Measurements from ENCODE around the gene ABCF2.
A peak's percentile ranks its signal among the peaks of the same experiment; 100 is the strongest.

ABCF2 gene

GRCh38 chr7:151226875-151227782 is at the start of gene ABCF2:
Gene ABCF2 (minus strand): TSS chr7:151227205. CDS start chr7:151226458, 747 bp downstream.
- peak; percentile 100 for DNase-seq

DNA sequence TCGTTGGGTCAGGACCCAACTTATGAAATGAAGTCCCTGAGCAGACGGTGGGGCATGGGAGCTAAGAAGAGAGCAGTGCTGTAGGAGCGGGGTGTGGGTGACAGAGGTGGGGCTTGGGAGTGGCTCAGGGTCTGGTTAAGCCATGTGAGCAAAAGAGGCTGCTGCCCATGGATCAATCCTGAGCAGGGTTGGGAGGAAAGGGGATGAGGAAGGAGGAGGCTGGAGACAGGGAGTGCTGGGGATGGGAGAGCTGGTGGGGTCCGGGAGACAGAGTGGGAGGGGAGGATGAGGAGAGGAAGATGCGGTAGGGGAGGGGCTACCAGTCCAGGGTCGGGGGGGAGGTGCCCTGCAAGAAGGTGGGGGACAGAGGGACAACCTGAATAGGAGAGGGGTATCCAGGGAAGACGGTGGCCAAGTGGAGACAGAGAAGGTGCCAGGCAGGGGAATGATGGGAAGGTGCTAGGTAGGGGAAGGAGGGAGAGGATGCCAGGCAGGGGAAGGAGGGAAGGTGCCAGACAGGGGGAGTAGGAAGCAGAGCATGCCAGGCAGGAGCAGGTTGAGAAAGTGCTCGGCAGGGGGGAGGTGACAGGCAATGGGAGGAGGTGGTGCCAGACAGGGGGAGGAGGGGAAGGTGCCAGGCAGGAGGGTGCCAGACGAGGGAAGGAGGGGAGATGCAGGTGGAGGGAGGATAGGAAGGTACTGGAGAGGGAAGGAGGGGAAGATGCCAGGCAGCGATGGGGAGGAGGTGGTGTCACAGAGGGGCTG is 49.0 kb upstream of the ABCF2 start:
- DNase-seq: no peak

GRCh38 chr7:151274936-151275812 is 48.2 kb upstream of the ABCF2 start:
- DNase-seq: no peak

- no peak for DNase-seq
Measured at GRCh38 chr7:151274396-151274795, 47.4 kb upstream of the ABCF2 start.

DNA sequence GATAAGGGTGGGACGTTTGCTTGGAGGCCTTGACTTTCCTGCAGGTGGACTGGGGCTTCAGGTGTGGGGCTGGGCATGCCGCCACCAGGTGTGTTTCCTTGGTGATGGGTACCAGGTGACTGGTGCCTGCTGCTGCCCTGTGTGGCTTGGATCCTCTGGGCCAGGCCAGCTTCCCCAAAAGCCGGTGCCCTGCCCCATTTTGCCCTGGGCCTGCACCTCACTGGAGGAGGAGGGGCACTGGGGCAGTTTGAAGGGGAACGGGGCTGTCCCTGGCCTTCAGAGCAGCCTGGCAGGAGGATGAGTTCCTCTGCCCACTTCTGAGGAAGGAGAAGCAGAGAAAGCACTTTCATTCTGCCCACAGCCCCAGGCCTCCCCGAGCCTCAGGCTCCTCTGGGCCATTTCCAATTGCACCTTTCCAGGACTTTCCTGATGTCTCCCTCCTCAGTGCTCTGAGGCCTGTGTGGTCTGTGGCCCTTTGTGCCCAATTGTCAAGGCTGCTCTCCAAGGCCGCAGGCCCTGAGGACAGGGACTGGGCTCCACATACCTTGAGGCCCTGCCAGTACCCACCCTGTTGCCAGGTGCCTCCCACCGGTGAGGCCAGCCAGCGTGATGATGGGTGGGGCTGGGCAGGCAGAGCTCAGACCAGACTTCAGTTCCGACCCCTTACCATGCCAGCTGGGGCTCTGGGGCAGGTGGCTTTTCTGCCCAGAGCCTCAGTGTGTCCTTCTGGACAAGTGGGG is 46.8 kb upstream of the ABCF2 start:
- DNase-seq: no peak

- no peak for DNase-seq
Measured at GRCh38 chr7:151272877-151273276, 45.9 kb upstream of the ABCF2 start.

DNA sequence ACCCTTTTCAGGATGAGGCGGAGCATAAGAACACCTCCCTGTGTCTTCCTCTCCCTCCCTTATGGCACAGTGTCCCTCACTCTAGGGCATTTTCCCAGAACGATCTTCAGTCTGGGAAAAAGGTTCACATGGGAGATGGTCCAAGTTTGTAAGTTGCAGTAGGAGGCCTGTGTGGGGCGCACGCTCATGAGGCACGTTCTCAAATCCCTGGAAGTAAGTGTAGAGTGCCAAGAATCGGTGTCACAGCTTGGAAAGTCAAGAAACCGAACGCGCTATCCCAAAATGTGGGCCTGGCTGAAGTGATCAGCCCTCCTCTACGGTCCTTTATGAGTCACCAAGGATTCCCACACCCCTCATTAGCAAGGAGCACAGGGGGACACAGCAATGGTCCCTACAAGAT is 45.4 kb upstream of the ABCF2 start:
- no peak for DNase-seq

GRCh38 chr7:151271699-151272355 is 44.8 kb upstream of the ABCF2 start:
- no peak for DNase-seq

DNA sequence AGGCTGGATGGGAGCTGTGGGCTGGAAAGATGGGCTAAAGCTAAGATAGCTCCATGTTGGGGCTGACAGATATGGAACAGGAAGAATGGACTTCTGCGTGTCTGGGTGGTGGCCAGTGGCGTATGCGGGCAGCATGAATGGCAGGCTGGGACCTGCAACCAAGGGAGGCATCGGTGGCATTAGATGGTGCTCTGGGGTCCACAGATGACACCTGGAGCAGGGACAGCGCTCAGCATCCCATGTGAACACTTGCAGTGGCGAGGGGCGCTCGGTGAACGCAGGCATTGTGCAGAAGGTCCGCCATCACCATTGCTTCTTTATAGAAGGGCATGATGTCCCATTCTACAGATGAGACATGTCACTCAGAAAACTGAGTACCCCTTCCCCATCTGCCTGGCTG is 42.5 kb upstream of the ABCF2 start:
- DNase-seq: no peak

DNA sequence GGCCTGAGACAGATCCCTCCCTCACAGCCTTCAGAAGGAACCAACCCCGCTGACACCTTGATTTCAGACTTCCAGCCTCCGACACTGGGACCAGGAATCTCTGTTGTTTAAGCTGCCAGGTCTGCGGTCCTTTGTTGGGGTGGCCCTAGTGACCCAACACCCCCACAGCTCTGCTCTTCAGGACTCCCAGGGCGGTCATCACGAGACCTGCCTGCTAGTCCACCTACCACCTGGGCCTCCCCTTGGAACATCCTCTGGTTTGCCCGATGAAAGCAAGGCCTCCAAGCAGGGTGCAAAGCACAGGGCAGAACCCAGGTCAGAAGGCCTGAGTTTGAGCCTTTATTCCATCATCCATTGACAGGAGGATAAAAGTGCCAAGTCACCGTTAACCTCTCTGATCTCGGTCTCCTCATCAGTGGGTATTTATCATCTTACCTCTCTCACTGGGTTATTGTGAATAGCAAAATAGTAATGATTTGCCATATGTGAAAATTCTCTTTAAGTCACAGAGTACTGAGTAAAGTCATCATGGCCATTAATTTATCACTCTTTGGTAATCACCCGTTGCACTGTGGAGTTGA is 38.4 kb upstream of the ABCF2 start:
- no peak for DNase-seq

DNA sequence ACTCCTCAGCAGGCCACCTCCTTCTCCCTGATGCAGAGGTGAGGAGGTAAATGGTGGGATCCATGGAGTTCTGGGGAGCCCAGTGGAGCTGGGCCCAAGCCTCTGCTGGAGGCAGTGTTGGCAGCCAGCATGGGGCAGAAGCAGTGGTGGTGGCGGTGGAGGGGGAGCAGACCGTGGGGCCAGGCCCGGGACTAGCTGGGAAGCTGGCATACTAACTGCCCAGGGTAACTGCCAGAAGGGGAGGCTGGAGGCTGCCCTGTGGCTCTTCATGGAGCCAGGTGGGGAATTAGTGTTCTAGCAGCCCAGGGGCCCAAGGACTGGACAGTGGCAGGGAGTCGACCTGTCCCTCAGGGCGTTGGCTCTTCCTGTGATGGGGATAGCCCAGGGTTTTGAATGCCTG is 37.6 kb upstream of the ABCF2 start:
- no peak for DNase-seq

- no peak for DNase-seq
Measured at GRCh38 chr7:151261529-151261928, 34.5 kb upstream of the ABCF2 start.

GRCh38 chr7:151260883-151261282 is 33.9 kb upstream of the ABCF2 start:
- no peak for DNase-seq

DNA sequence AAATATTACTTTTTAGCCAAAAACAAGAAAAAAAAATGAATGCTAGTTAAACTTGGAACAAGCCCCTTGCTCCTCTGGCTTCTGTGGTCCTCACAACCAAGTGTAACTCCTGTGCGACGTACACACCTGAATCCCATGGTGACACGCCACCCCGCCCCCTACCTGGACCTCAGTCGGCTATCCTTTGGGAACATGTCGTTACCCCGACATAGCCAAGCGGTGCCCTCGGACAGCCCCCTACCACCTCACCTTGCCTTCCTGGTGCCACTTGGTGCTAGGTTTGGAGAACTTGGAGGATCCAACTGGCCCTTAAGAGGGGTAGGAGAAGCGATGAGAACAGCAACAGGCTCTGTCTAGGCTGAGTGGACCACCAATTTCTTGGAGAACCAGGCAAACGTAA is 33.5 kb upstream of the ABCF2 start:
- DNase-seq: no peak

GRCh38 chr7:151257990-151258389 is 31.0 kb upstream of the ABCF2 start:
- no peak for DNase-seq

DNA sequence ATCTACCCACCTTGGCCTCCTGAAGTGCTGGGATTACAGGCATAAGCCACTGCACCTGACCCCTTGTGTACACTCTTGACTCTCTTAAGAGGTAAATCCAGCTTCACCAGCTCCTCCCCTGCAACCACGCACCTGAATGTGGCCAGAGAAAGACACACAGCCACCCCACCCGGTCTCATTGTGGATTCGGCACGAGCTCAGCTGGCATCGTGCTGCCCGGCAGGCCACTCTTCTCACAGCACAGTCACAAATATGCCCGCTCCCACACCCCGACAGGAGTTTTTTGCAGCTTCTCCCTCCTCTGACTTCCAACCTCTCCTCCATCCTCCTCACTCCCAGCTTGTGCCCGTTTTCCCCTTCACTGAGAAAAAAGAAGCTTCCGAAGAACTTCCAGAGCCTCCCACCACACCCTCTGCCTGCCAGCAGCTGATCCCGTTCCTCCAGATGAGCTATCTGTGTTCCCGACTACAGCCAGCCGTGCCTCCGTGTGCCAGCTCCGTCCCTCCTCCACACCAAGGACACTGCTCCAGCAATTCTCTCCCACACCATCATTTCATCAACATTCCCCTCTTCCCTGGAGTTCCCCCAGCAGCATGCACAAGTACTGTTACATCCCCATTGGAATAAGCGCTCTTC is 29.5 kb upstream of the ABCF2 start:
- DNase-seq: no peak

DNA sequence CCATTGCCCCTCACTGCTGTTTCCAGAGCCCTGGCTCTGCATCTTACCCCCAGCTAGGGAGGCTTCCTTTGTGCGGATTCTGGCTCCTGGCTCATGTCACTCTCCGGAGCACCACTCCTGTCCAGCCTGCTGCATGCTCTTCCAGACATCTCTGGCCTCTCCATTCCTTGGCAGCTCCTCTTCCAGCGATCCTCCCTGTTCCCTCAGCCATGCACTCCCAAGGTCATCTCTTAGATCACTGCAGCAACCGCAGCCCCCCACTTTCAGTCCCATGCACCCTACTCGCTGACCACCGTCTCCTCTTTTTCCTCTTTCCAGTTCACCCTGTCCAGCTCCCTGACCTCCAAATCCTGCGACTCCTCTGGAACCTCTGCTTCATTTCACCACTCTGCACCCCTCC is 28.4 kb upstream of the ABCF2 start:
- no peak for DNase-seq

DNA sequence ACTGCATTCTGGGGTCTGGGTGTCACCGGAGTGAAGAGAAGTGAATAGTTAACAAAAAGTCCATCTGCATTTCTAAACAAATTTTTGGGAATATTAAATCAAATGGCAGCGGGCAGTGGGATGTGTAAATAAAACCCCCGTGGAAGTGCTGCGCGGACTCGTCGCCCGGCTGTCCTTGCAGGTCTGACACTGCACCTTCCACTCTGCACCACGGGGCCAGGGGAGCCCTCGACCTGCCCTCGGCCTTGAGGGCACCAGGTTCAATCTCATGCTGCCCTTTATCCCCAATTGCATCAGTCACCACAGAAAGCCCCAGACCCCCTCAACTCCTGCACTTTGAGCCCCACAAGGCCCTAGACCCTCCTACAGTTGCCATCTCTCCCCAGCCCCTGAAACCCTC is 27.8 kb upstream of the ABCF2 start:
- no peak for DNase-seq

DNA sequence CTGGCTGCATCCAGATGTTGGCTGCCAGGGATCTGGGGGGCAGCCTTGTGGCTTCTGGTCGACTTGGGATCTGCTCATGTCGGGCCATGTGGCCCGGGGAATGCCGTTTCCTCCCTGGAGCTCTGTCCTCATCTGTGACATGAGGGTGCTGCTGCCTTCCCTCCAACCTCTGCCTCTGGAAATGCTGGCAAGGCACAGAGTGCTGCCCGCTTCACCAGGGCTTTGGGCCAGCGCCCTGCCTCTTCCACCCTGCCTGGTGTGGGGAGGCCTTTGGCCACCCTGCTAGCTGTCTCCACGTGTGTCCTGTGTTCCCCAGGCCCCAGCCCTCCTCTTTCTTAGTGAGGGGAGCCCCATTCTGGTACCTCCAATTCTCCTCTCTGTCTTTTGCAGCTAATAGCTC is 27.3 kb upstream of the ABCF2 start:
- DNase-seq: no peak

- no peak for DNase-seq
Measured at GRCh38 chr7:151252961-151253711, 26.1 kb upstream of the ABCF2 start.

GRCh38 chr7:151252561-151252835 is 25.5 kb upstream of the ABCF2 start:
- no peak for DNase-seq
